H1 (cell line): ENCODE data around the gene PCBP4. TPM values are rescaled to one million over a fixed set of nuclear protein-coding genes. Genes with fewer than 3 reads are reported as not detected.

Experiments used
- CTBP2 ChIP-seq: IDR thresholded peaks from 2 replicates; pipeline ENCODE4 v1.7.0; 2011; ENCODE audit warnings: borderline replicate concordance, mild to moderate bottlenecking, moderate library complexity, mixed read lengths, low read length; ENCODE audit not compliant: insufficient read depth, insufficient read length
- MAFK ChIP-seq: IDR thresholded peaks from 2 replicates; pipeline ENCODE4 v1.6.1; 2012; ENCODE audit warnings: low read depth, mild to moderate bottlenecking, improper control_type of control experiment, low read length
- NANOG ChIP-seq: IDR thresholded peaks from 2 replicates; pipeline ENCODE4 v1.6.1; 2011; ENCODE audit warnings: low read length, low read depth, mild to moderate bottlenecking, inconsistent platforms; ENCODE audit not compliant: insufficient read depth, poor library complexity, severe bottlenecking
- RAD21 ChIP-seq, 2 experiments: IDR thresholded peaks in 1 of 2; conservative IDR thresholded peaks in 1 of 2; 2 replicates each; pipeline ENCODE4 v1.6.1; 2011; ENCODE audit warnings: low read depth in 2 of 2, low read length in 2 of 2, improper control_type of control experiment in 1 of 2, inconsistent platforms in 1 of 2, mild to moderate bottlenecking in 1 of 2, moderate library complexity in 1 of 2
- TEAD4 ChIP-seq: IDR thresholded peaks from 2 replicates; pipeline ENCODE4 v1.6.1; 2012; ENCODE audit warnings: low read depth, low read length, inconsistent platforms, mixed read lengths
- polyA plus RNA-seq, 7 experiments: library from polyadenylated mRNA; depleted of rRNA in 3 of 7; stranded (reverse) in 5 of 7; unstranded in 2 of 7; fragments of >200 nt in 5 of 7; fragments of 200-250 nt in 2 of 7; gene quantifications; 1 replicate in 5 of 7; 2 replicates in 1 of 7; 4 replicates in 1 of 7; pipeline versions ENCODE4 v1.2.1 to v1.2.3, GENCODE V29; 2011 to 2013; ENCODE audit warnings: missing spikeins in 2 of 7, mixed read lengths in 2 of 7
- total RNA-seq: library from RNA; stranded (reverse); fragmentation: NEBNext Ultra II Directional; extraction: Animal tissue kit (Norgen Biotek cat#: 25700); gene quantifications from 2 replicates; pipeline ENCODE4 v1.2.1, GENCODE V29; 2021
- TF ChIP-seq, protein P1 (sequence below): fragments of 300-600 bp; sonication (generic); IDR thresholded peaks from 2 replicates; pipeline ENCODE4 v1.7.1; 2012; ENCODE audit warnings: low read length, moderate library complexity, mild to moderate bottlenecking, inconsistent platforms; ENCODE audit not compliant: insufficient replicate concordance

Gene PCBP4
- total and polyA plus RNA-seq, 2 of the 8 experiments (the other 6 are each of a cell fraction or from before 2014, with no cell fraction given): 16.4 to 34.1 TPM

DNA sequence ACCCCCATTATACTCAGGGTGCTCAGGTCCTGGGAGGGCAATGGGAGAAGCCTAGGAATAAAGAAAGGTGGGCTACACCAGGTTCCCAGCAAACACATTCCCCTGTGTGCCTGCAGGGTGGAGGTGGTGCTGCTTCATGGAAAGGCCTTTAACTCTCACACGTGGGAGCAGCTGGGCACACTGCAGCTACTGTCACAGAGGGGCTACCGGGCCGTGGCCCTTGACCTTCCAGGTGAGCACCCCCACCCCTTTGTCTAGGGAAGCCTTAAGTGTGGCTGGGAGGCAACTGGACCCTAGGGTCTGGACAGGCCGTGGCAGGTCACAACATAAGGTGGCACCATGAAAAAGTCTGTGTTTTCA lies 10.9 kb upstream of the PCBP4 start (continued):
- TF ChIP-seq, protein P1, sequence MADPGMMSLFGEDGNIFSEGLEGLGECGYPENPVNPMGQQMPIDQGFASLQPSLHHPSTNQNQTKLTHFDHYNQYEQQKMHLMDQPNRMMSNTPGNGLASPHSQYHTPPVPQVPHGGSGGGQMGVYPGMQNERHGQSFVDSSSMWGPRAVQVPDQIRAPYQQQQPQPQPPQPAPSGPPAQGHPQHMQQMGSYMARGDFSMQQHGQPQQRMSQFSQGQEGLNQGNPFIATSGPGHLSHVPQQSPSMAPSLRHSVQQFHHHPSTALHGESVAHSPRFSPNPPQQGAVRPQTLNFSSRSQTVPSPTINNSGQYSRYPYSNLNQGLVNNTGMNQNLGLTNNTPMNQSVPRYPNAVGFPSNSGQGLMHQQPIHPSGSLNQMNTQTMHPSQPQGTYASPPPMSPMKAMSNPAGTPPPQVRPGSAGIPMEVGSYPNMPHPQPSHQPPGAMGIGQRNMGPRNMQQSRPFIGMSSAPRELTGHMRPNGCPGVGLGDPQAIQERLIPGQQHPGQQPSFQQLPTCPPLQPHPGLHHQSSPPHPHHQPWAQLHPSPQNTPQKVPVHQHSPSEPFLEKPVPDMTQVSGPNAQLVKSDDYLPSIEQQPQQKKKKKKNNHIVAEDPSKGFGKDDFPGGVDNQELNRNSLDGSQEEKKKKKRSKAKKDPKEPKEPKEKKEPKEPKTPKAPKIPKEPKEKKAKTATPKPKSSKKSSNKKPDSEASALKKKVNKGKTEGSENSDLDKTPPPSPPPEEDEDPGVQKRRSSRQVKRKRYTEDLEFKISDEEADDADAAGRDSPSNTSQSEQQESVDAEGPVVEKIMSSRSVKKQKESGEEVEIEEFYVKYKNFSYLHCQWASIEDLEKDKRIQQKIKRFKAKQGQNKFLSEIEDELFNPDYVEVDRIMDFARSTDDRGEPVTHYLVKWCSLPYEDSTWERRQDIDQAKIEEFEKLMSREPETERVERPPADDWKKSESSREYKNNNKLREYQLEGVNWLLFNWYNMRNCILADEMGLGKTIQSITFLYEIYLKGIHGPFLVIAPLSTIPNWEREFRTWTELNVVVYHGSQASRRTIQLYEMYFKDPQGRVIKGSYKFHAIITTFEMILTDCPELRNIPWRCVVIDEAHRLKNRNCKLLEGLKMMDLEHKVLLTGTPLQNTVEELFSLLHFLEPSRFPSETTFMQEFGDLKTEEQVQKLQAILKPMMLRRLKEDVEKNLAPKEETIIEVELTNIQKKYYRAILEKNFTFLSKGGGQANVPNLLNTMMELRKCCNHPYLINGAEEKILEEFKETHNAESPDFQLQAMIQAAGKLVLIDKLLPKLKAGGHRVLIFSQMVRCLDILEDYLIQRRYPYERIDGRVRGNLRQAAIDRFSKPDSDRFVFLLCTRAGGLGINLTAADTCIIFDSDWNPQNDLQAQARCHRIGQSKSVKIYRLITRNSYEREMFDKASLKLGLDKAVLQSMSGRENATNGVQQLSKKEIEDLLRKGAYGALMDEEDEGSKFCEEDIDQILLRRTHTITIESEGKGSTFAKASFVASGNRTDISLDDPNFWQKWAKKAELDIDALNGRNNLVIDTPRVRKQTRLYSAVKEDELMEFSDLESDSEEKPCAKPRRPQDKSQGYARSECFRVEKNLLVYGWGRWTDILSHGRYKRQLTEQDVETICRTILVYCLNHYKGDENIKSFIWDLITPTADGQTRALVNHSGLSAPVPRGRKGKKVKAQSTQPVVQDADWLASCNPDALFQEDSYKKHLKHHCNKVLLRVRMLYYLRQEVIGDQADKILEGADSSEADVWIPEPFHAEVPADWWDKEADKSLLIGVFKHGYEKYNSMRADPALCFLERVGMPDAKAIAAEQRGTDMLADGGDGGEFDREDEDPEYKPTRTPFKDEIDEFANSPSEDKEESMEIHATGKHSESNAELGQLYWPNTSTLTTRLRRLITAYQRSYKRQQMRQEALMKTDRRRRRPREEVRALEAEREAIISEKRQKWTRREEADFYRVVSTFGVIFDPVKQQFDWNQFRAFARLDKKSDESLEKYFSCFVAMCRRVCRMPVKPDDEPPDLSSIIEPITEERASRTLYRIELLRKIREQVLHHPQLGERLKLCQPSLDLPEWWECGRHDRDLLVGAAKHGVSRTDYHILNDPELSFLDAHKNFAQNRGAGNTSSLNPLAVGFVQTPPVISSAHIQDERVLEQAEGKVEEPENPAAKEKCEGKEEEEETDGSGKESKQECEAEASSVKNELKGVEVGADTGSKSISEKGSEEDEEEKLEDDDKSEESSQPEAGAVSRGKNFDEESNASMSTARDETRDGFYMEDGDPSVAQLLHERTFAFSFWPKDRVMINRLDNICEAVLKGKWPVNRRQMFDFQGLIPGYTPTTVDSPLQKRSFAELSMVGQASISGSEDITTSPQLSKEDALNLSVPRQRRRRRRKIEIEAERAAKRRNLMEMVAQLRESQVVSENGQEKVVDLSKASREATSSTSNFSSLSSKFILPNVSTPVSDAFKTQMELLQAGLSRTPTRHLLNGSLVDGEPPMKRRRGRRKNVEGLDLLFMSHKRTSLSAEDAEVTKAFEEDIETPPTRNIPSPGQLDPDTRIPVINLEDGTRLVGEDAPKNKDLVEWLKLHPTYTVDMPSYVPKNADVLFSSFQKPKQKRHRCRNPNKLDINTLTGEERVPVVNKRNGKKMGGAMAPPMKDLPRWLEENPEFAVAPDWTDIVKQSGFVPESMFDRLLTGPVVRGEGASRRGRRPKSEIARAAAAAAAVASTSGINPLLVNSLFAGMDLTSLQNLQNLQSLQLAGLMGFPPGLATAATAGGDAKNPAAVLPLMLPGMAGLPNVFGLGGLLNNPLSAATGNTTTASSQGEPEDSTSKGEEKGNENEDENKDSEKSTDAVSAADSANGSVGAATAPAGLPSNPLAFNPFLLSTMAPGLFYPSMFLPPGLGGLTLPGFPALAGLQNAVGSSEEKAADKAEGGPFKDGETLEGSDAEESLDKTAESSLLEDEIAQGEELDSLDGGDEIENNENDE: no peak
- no peak for TF ChIP-seq NANOG
- TF ChIP-seq TEAD4: no peak
- TF ChIP-seq CTBP2: no peak
- no peak for TF ChIP-seq MAFK
- no peak for TF ChIP-seq RAD21 (IDR thresholded peaks at IDR 0.05 in 1 of 2, conservative IDR thresholded peaks at IDR 0.05 in 1 of 2; ENCODE audit: low read depth in 2 of 2, low read length in 2 of 2)
- TF ChIP-seq, all 59 proteins: peak for 0
